ENCODE results near the gene ARAP2.

ARAP2 gene

DNA sequence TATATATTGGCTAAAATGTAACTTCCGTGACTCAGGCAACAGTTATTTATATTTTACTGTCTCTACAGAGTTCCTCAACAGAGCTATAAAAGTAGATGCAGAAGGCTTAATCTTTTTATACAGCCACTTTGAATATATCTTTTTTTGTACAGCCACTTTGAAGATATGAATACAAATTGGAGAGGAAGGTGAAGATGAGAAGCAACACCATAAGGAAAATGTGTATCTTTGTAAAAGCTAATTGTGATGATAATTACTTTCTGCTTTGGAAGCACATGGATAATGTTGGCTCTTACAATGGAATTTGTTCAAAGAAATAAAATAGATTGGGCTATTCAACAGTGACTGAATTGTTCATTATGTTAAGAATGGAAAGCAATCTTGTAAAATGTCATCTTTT, 205.8 kb downstream of the ARAP2 start:
- no peak for DNase-seq (ENCODE audit: low spot score)

DNA sequence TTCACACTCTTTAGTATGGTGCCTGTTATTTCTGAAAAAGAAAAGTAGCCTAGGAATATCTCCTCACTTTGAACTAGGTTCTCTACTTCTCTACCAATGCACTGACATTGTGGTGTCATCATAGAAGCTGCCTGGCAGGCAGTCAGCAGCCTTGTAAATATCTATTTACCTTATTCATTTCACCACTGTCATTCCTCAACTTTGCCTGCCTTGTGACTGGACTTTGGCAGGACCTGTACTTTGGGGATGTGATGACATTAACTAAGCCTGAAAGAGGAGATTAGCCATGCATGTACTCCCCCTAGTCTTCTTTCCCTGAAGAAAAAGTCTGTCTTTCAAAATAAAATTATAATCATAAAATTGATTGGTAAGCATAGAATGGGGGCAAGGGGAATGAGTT, 207.2 kb downstream of the ARAP2 start:
- DNase-seq (ENCODE audit: low spot score) = no peak

DNA sequence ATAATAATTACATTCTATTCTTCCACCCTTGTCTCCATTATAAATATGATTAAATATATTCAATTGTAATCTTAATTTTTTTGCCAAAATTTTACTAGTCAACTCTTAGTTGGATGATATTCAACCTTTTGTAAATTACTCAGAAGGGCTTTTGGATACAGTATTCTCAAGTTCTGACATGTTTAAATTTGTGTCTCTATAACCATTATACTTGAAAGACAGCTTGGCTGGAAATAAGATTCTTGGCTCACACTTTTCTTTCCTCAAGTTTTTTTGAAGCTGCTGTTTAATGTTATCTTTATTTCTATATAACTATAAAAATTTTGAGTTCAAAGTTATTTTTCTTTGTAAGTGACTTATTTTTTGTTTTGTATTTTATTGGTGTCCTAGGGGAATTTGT, 214.4 kb downstream of the ARAP2 start:
- no peak for DNase-seq (ENCODE audit: low spot score)

DNA sequence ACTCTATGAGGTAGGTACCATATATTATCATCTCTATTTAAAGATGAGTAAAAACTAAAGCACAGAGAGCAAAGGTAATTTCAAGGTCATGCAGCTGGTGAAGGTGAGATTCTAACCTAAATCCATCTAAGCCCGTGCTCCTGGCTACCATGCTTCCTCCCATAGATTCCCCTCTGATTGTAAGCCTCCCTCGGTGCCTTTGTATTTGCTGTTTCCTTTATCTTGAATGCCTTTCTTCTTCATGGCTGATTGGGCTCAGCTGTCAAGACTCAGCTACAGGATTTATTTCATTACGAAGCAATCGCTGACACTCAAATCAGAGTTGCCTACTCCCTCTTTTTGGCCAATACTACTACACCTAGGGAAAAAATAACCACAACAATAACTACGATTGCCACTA, 217.1 kb downstream of the ARAP2 start:
- no peak for DNase-seq (ENCODE audit: low spot score)

DNA sequence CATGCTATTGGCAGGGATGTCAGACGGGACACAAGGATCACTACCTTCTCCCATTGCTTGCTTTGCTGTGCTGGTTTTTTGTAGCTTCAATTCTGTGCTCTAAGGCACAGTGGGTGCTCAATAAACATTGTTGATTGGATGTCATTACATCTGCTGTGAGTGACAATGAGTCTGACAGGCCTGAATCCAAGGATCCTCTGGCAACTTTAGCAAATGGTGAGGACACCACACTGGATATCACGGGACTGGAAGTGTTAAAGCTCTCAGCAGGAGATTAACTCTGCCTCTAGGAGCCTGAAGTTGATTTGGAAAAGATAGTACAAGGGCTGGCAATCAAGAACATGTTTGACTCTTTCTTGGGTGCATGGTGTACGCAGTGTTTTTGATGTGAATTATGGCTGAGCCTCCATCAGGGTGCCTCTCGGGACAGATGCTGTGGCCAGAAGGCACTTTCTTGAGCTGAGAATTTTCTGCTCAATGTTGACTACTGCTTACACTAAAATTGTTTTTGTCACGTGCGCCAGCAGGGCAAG, 217.9 kb downstream of the ARAP2 start:
- DNase-seq (ENCODE audit: low spot score) = no peak

DNA sequence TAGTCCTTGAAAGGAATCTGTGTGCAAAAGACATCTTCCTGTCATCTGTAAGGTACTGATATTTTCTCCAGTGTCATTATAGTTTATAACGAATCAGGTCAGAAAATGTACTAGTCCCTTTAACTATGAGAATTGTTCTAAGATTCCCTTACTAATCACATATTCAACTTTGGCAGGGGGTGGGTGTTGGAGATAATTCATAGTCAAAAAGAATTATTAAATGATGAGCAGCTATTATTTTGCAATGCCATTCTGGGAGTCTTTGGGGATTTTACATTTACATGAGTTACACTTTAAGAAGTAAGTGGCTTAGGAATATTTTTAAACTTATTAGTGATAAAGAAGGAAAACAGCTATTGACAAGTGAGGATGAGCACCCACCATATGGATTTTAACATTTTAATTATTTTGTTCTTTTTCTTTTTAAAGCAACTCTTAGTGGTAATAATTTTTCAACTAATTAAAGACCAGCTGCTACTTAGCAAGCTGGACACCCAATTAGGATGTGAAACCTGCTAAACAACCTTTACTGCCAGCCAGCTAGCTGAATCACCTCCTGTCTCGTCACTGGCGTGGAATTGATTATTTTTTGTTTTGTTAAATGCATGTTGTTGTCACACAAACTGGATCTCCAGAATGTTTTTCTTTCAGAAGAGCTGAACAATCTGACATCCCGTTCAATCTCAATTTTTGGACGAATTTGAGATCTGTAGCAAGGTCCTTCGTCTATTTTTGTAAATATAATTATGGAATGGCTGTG, 219.2 kb downstream of the ARAP2 start:
- DNase-seq (ENCODE audit: low spot score) = no peak

DNA sequence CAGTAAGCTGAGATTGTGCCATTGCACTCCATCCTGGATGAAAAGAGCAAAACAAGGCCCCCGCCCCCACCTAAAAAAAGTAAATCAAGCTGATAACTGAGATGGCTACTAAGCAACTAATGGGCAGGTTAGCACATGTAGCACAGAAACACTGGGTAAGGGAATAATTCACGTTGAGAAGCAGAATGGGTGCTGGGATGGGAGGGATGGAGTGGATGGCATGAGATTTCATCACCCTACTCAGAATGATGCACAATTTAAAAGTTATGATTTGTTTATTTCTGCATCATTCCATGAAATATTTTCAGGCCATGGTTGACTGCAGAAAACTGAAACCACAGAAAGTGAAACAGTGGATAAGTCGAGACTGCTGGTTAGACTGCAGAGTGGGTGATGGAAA, 224.0 kb downstream of the ARAP2 start:
- DNase-seq (ENCODE audit: low spot score) = no peak
